ENCODE data around the gene CALD1.

DNA sequence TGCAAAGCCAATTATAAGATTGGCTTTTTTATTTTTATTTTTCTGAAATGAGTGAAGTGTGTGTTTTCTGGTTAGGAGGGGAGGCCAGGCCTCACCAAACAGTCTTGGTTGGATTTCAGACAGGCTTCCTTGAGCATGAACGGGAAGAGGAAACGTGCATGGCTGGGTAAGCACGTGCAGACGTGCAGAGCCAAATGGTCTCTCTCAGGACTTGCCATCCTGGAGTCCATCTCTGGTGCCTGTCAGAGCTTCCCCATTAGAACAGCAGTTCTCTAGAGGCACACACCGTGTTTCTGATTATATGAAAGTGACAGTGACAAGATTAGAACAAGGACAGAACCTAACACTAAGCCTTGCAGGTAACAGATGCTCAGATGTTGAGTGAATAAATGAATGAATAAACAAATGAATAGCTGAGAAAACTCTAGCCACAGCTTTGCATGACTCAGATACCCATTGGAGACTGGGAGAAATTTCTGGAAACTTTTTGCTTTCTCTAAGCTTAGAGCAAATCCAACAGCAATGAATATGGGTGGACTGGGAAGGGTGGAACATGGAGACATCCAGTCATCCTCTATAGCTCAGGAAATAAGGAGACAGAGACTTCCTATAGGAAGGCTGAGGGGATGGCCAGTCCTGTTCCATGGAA is 11.8 kb upstream of the CALD1 start:
- TF ChIP-seq, protein P1, sequence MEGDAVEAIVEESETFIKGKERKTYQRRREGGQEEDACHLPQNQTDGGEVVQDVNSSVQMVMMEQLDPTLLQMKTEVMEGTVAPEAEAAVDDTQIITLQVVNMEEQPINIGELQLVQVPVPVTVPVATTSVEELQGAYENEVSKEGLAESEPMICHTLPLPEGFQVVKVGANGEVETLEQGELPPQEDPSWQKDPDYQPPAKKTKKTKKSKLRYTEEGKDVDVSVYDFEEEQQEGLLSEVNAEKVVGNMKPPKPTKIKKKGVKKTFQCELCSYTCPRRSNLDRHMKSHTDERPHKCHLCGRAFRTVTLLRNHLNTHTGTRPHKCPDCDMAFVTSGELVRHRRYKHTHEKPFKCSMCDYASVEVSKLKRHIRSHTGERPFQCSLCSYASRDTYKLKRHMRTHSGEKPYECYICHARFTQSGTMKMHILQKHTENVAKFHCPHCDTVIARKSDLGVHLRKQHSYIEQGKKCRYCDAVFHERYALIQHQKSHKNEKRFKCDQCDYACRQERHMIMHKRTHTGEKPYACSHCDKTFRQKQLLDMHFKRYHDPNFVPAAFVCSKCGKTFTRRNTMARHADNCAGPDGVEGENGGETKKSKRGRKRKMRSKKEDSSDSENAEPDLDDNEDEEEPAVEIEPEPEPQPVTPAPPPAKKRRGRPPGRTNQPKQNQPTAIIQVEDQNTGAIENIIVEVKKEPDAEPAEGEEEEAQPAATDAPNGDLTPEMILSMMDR (IDR thresholded peaks at IDR 0.05): no peak
- TF ChIP-seq POLR2A (IDR thresholded peaks at IDR 0.05): no peak
